IPS-20b (cell line): ENCODE measurements around the gene CALML3.

Experiments used
- H3K27ac ChIP-seq: one replicate; pipeline ENCODE4 v1.5.1; 2013; ENCODE audit warnings: low read length
- H3K27me3 ChIP-seq: 2 replicates; pipeline ENCODE4 v1.6.1; 2013; ENCODE audit warnings: mild to moderate bottlenecking, low read length, inconsistent platforms; ENCODE audit not compliant: insufficient read depth
- H3K36me3 ChIP-seq: 2 replicates; pipeline ENCODE4 v1.6.1; 2013; ENCODE audit warnings: low read depth, mild to moderate bottlenecking, inconsistent platforms, low read length, moderate library complexity; ENCODE audit not compliant: insufficient read depth
- H3K4me1 ChIP-seq: 2 replicates; pipeline ENCODE4 v1.6.1; 2013; ENCODE audit warnings: mild to moderate bottlenecking, control low read depth, inconsistent platforms, low read length, moderate library complexity; ENCODE audit not compliant: insufficient read depth
- H3K4me3 ChIP-seq: 2 replicates; pipeline ENCODE4 v1.5.1; 2013; ENCODE audit warnings: mild to moderate bottlenecking, low read length, inconsistent platforms
- H3K9ac ChIP-seq: 2 replicates; pipeline ENCODE4 v1.6.1; 2013; ENCODE audit warnings: low read depth, mild to moderate bottlenecking, inconsistent platforms, low read length, moderate library complexity
- H3K9me3 ChIP-seq: 2 replicates; pipeline ENCODE4 v1.6.1; 2013; ENCODE audit warnings: mild to moderate bottlenecking, low read depth, low read length, inconsistent platforms; ENCODE audit not compliant: insufficient read depth

CALML3 gene

GRCh38 chr10:5511885-5512280 lies 12.9 kb upstream of the CALML3 start:
- Histone ChIP-seq H3K36me3 (no peaks in the 10 kb centered on the region), H3K9ac (no peak overlapping the region)

GRCh38 chr10:5512331-5512730 lies 12.4 kb upstream of the CALML3 start:
- Histone ChIP-seq H3K9ac (no peak overlapping the region), H3K4me1 (no peaks in the 10 kb centered on the region), H3K9me3 (no peaks in the 10 kb centered on the region), H3K4me3 (no peak overlapping the region), H3K27ac (no peak overlapping the region), H3K27me3 (no peaks in the 10 kb centered on the region), H3K36me3 (no peaks in the 10 kb centered on the region)

More at GRCh38 chr10:5511885-5512280, 12.9 kb upstream of the CALML3 start:
- no peak overlapping the region for H3K27ac ChIP-seq
- H3K4me3 ChIP-seq = no peak overlapping the region
- no peaks in the 10 kb centered on the region for H3K9me3 ChIP-seq
- H3K4me1 ChIP-seq = no peaks in the 10 kb centered on the region
- H3K27me3 ChIP-seq = no peaks in the 10 kb centered on the region

- H3K4me3 ChIP-seq = no peak overlapping the region
- no peak overlapping the region for H3K27ac ChIP-seq
- H3K27me3 ChIP-seq = no peaks in the 10 kb centered on the region
- H3K36me3 ChIP-seq = no peaks in the 10 kb centered on the region
- no peaks in the 10 kb centered on the region for H3K4me1 ChIP-seq
- no peak overlapping the region for H3K9ac ChIP-seq
- H3K9me3 ChIP-seq = no peaks in the 10 kb centered on the region
These were observed 11.7 kb upstream of the CALML3 start for GRCh38 chr10:5512881-5513612.

- Histone ChIP-seq H3K9ac (no peak overlapping the region), H3K27ac (no peak overlapping the region), H3K4me1 (no peaks in the 10 kb centered on the region), H3K4me3 (no peak overlapping the region), H3K9me3 (0 out of 2 replicates have a peak, but pooled peaks cover 3% of the 10 kb centered on the region), H3K27me3 (no peaks in the 10 kb centered on the region), H3K36me3 (no peaks in the 10 kb centered on the region)
These were observed 10.4 kb upstream of the CALML3 start for GRCh38 chr10:5514226-5514850.

GRCh38 chr10:5515948-5516761 lies 8.6 kb upstream of the CALML3 start:
- Histone ChIP-seq H3K9me3 (0 out of 2 replicates have a peak, but pooled peaks cover 9% of the 10 kb centered on the region), H3K27ac (no peak overlapping the region), H3K4me1 (no peaks in the 10 kb centered on the region)

GRCh38 chr10:5517546-5517945 lies 7.2 kb upstream of the CALML3 start:
- no peak overlapping the region for H3K9ac ChIP-seq
- H3K36me3 ChIP-seq = no peaks in the 10 kb centered on the region
- H3K4me1 ChIP-seq = no peaks in the 10 kb centered on the region
- H3K9me3 ChIP-seq = 0 out of 2 replicates have a peak, but pooled peaks cover 9% of the 10 kb centered on the region
- no peaks in the 10 kb centered on the region for H3K27me3 ChIP-seq
- no peak overlapping the region for H3K27ac ChIP-seq
- no peak overlapping the region for H3K4me3 ChIP-seq

More at GRCh38 chr10:5515948-5516761, 8.6 kb upstream of the CALML3 start:
- Histone ChIP-seq H3K27me3 (no peaks in the 10 kb centered on the region), H3K4me3 (no peak overlapping the region), H3K36me3 (no peaks in the 10 kb centered on the region), H3K9ac (no peak overlapping the region)

- no peaks in the 10 kb centered on the region for H3K36me3 ChIP-seq
- no peak overlapping the region for H3K4me3 ChIP-seq
These were observed 6.6 kb upstream of the CALML3 start for GRCh38 chr10:5518143-5518542.

GRCh38 chr10:5519054-5519453 lies 5.7 kb upstream of the CALML3 start:
- no peak overlapping the region for H3K4me3 ChIP-seq
- H3K27me3 ChIP-seq = no peaks in the 10 kb centered on the region
- H3K27ac ChIP-seq = no peak overlapping the region
- H3K9ac ChIP-seq = no peak overlapping the region
- no peaks in the 10 kb centered on the region for H3K4me1 ChIP-seq
- no peaks in the 10 kb centered on the region for H3K36me3 ChIP-seq
- 0 out of 2 replicates have a peak, but pooled peaks cover 9% of the 10 kb centered on the region for H3K9me3 ChIP-seq

More at GRCh38 chr10:5518143-5518542, 6.6 kb upstream of the CALML3 start:
- no peak overlapping the region for H3K27ac ChIP-seq
- no peaks in the 10 kb centered on the region for H3K27me3 ChIP-seq
- no peaks in the 10 kb centered on the region for H3K4me1 ChIP-seq
- no peak overlapping the region for H3K9ac ChIP-seq
- H3K9me3 ChIP-seq = 0 out of 2 replicates have a peak, but pooled peaks cover 9% of the 10 kb centered on the region

- Histone ChIP-seq H3K27me3 (no peaks in the 10 kb centered on the region), H3K9ac (no peak overlapping the region), H3K4me1 (no peaks in the 10 kb centered on the region), H3K9me3 (0 out of 2 replicates have a peak, but pooled peaks cover 9% of the 10 kb centered on the region), H3K27ac (no peak overlapping the region), H3K4me3 (no peak overlapping the region), H3K36me3 (no peaks in the 10 kb centered on the region)
These were observed 1.7 kb upstream of the CALML3 start for GRCh38 chr10:5522913-5523560.

- Histone ChIP-seq H3K9me3 (0 out of 2 replicates have a peak, but pooled peaks cover 9% of the 10 kb centered on the region), H3K27me3 (no peaks in the 10 kb centered on the region), H3K4me3 (no peak overlapping the region), H3K36me3 (no peaks in the 10 kb centered on the region), H3K4me1 (no peaks in the 10 kb centered on the region), H3K27ac (no peak overlapping the region), H3K9ac (no peak overlapping the region)
These were observed 776 bp upstream of the CALML3 start for GRCh38 chr10:5523796-5524574.
